ENCODE data around the gene FBXL13. TPM values are rescaled to one million over a fixed set of nuclear protein-coding genes. Genes with fewer than 3 reads are reported as not detected.

FBXL13 gene
- total RNA-seq, 3 donors from 2014 or later (not counting 1 experiment from before 2014, with no cell fraction given): 0.70 to 0.89 (median 0.85) TPM

GRCh38 chr7:102849079-102849478 is 225.5 kb downstream of the FBXL13 start:
- peaks cover 0 to 4% of the 10 kb centered on the region in 2 donors for H3K4me1 Mint-ChIP-seq
- no peak overlapping the region for H3K4me3 Mint-ChIP-seq
- Histone ChIP-seq H3K27ac (ENCODE audit: low read length) (no peak overlapping the region), H3K4me3 (ENCODE audit: low read length) (no peak overlapping the region), H3K4me1 (ENCODE audit: control insufficient read depth, insufficient read depth, low read length) (no peaks in the 10 kb centered on the region), H3K36me3 (ENCODE audit: control insufficient read depth, insufficient read depth, low read length) (no peaks in the 10 kb centered on the region), H3K9me3 (ENCODE audit: control insufficient read depth, insufficient read depth, low read length) (no peaks in the 10 kb centered on the region), H3K27me3 (ENCODE audit: control insufficient read depth, insufficient read depth, low read length) (no peaks in the 10 kb centered on the region)
- no peaks in the 10 kb centered on the region for H3K9me3 Mint-ChIP-seq
- no peak for DNase-seq
- H3K27ac Mint-ChIP-seq: no peak overlapping the region
- no peak for TF ChIP-seq CTCF (IDR thresholded peaks at IDR 0.05)
- H3K36me3 Mint-ChIP-seq: peaks cover 7% of the 10 kb centered on the region
- intact Hi-C loops (cut with micrococcal nuclease): no loop called here
- 93% methylated on average over 4 of the region's 5 CpGs for WGBS (ENCODE audit: insufficient coverage)
- H3K27me3 Mint-ChIP-seq (ENCODE audit: low read depth in 2 of 2): no peaks in the 10 kb centered on the region
- no peak for ATAC-seq

GRCh38 chr7:102845346-102845745 is 229.2 kb downstream of the FBXL13 start:
- Histone ChIP-seq H3K4me1 (ENCODE audit: control insufficient read depth, insufficient read depth, low read length) (no peaks in the 10 kb centered on the region), H3K36me3 (ENCODE audit: control insufficient read depth, insufficient read depth, low read length) (no peaks in the 10 kb centered on the region), H3K9me3 (ENCODE audit: control insufficient read depth, insufficient read depth, low read length) (no peaks in the 10 kb centered on the region), H3K27me3 (ENCODE audit: control insufficient read depth, insufficient read depth, low read length) (no peaks in the 10 kb centered on the region), H3K27ac (ENCODE audit: low read length) (no peak overlapping the region), H3K4me3 (ENCODE audit: low read length) (no peak overlapping the region)
- Mint-ChIP-seq H3K4me3 (no peak overlapping the region), H3K27me3 (ENCODE audit: low read depth in 2 of 2) (no peaks in the 10 kb centered on the region), H3K27ac (no peak overlapping the region), H3K36me3 (no peaks in the 10 kb centered on the region), H3K4me1 (peaks cover 0 to 6% of the 10 kb centered on the region in 2 donors), H3K9me3 (no peaks in the 10 kb centered on the region)
- intact Hi-C loops (cut with micrococcal nuclease): no loop called here
- ATAC-seq (no peak), DNase-seq (no peak)
- 100% methylated on average over 2 of the region's 2 CpGs for WGBS (ENCODE audit: insufficient coverage)
- no peak for TF ChIP-seq CTCF (IDR thresholded peaks at IDR 0.05)

GRCh38 chr7:102843850-102844249 is 230.7 kb downstream of the FBXL13 start:
- WGBS (ENCODE audit: insufficient coverage): 72% methylated on average over 3 of the region's 3 CpGs
- no peaks in the 10 kb centered on the region for H3K36me3 Mint-ChIP-seq
- Histone ChIP-seq H3K36me3 (ENCODE audit: control insufficient read depth, insufficient read depth, low read length) (no peaks in the 10 kb centered on the region), H3K4me3 (ENCODE audit: low read length) (no peak overlapping the region), H3K4me1 (ENCODE audit: control insufficient read depth, insufficient read depth, low read length) (no peaks in the 10 kb centered on the region), H3K27me3 (ENCODE audit: control insufficient read depth, insufficient read depth, low read length) (no peaks in the 10 kb centered on the region), H3K9me3 (ENCODE audit: control insufficient read depth, insufficient read depth, low read length) (no peaks in the 10 kb centered on the region), H3K27ac (ENCODE audit: low read length) (no peak overlapping the region)
- intact Hi-C loops (cut with micrococcal nuclease): no loop called here
- TF ChIP-seq CTCF (IDR thresholded peaks at IDR 0.05): no peak
- H3K27me3 Mint-ChIP-seq (ENCODE audit: low read depth in 2 of 2): no peaks in the 10 kb centered on the region
- H3K4me1 Mint-ChIP-seq: peaks cover 0 to 6% of the 10 kb centered on the region in 2 donors
- no peak for DNase-seq
- peak in 2 of 3 donors; percentile 48 to 49 for ATAC-seq
- H3K9me3 Mint-ChIP-seq: no peaks in the 10 kb centered on the region
- no peak overlapping the region for H3K27ac Mint-ChIP-seq
- H3K4me3 Mint-ChIP-seq: no peak overlapping the region

- Mint-ChIP-seq H3K4me1 (peaks cover 0 to 6% of the 10 kb centered on the region in 2 donors), H3K4me3 (no peak overlapping the region), H3K27ac (no peak overlapping the region), H3K36me3 (no peaks in the 10 kb centered on the region), H3K9me3 (no peaks in the 10 kb centered on the region), H3K27me3 (ENCODE audit: low read depth in 2 of 2) (no peaks in the 10 kb centered on the region)
- H3K36me3 ChIP-seq (ENCODE audit: control insufficient read depth, insufficient read depth, low read length): no peaks in the 10 kb centered on the region
- TF ChIP-seq CTCF (IDR thresholded peaks at IDR 0.05): no peak
- intact Hi-C loops (cut with micrococcal nuclease): no loop called here
- H3K9me3 ChIP-seq (ENCODE audit: control insufficient read depth, insufficient read depth, low read length): no peaks in the 10 kb centered on the region
- no peak for ATAC-seq
- no peaks in the 10 kb centered on the region for H3K27me3 ChIP-seq (ENCODE audit: control insufficient read depth, insufficient read depth, low read length)
- H3K27ac ChIP-seq (ENCODE audit: low read length): no peak overlapping the region
- no peak overlapping the region for H3K4me3 ChIP-seq (ENCODE audit: low read length)
- no peak for DNase-seq
- no peaks in the 10 kb centered on the region for H3K4me1 ChIP-seq (ENCODE audit: control insufficient read depth, insufficient read depth, low read length)
These were observed 232.3 kb downstream of the FBXL13 start for GRCh38 chr7:102842284-102842683.
